Right renal pelvis (tissue), 4 donors: Measurements from ENCODE around the gene CRABP1. TPM values are rescaled to one million over a fixed set of nuclear protein-coding genes. Genes with fewer than 3 reads are reported as not detected.

Experiments
- DNase-seq, 4 donors: peaks; one replicate each; pipeline ENCODE4 v3.0.0-alpha.2; 2013; ENCODE audit warnings: low read depth in 4 of 4, low spot score in 3 of 4, missing footprints in 1 of 4
- polyA plus RNA-seq, 4 donors: library from polyadenylated mRNA; unstranded; fragments of 120-200 nt; gene quantifications; one replicate each; pipeline ENCODE4 v1.2.1, GENCODE V29; 2013; ENCODE audit not compliant: insufficient read length in 4 of 4

The CRABP1 gene
- polyA plus RNA-seq, result 10 to 100 TPM; 57.5 to 72.9 (median 60.6) TPM

DNA sequence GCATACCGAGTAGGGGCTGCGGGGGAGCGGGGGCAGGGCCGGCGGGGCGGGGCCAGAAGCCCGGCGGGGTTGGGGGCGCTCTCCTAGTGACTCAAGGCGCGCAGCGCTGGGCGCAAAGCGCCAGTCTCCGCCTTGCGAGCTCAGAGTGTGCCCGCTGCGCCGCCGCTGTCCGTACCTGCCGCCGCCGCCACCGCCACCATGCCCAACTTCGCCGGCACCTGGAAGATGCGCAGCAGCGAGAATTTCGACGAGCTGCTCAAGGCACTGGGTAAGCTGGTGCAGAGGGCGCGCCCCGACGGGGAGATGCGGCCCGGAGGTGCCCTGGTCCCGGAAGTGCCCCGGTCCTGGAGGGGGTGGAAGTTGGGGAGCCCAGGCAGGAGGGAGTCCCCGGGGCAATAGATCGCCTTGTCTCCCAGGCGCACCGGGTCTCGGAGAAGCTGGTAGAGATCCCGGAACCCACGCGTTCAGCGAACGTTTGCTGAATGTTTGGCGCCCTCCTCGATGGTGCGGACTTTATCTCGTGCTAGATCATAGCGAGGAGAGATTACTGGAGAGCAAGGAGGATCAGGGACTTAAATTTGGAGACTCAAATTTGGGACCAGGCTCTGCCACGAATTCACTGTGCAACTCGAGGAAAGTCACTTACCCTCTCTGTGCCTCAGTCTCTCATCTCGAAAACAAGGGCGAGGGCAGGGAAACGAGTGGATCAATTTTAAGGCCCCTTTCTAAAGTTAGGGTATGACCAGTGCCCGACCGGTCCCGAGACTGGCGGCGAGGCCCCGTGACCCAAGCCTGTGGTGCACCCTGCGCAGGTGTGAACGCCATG lies at the start of gene CRABP1:
Gene CRABP1, plus strand, starts transcription at position 123 of the 826 bp plus-strand sequence. Its CDS starts 76 bp downstream, at position 199.
- no peak for DNase-seq

DNA sequence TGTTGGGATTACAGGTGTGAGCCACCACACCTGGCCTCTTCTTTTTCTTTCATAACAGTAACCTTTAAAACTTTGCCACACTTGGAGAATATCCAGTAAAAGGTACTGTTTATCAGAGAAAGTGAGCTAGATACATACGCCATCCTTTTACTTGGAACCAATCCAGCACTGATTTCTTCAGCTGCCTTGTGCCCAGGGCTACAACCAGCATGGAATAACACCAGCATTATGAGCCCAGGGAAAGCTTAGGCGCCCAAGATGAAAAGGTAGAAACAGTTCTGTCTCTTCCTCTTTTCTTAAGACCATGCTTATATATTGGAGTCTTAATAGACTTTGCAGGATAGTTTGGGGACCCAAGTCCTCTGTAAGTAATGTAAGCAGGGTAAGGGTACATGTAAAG lies 49.1 kb upstream of the CRABP1 start:
- DNase-seq, result no peak

DNA sequence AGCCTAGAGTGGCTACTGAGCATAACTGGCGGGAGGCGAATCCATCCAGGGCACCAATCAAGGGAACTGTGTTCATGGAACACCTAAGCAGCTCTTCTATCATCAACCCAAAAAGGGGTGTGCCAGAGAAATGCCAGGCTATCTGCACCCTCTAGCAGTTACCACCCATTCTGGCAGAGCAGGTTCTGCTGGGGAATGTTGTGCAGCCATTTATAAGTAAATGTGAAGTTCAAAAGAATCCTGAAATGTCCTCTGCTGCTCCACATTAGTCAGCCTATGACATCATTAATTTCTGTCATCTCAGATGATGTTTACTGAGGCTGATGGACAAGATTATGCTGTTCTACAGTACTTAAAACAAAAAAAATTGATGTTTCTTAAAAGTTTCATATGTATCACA lies 48.5 kb upstream of the CRABP1 start:
- no peak for DNase-seq

DNA sequence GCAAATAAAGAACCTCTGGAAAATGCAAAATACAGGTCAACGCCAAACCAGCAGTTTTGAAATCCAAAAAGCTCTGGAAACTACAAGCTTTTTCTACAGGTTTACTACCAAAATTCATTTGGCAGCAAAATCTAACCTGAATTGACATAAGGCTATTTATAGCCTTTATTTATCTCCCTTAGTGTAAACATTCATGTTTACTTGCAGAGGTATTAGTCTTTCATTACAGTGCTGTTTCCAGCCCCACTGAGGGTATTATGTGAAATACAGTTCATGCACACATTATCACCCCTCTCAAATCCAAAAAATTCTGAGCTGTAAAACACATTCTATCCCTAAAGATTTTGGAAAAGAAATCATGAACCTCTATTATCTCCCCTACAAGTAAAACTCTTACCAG lies 47.9 kb upstream of the CRABP1 start:
- no peak for DNase-seq

DNA sequence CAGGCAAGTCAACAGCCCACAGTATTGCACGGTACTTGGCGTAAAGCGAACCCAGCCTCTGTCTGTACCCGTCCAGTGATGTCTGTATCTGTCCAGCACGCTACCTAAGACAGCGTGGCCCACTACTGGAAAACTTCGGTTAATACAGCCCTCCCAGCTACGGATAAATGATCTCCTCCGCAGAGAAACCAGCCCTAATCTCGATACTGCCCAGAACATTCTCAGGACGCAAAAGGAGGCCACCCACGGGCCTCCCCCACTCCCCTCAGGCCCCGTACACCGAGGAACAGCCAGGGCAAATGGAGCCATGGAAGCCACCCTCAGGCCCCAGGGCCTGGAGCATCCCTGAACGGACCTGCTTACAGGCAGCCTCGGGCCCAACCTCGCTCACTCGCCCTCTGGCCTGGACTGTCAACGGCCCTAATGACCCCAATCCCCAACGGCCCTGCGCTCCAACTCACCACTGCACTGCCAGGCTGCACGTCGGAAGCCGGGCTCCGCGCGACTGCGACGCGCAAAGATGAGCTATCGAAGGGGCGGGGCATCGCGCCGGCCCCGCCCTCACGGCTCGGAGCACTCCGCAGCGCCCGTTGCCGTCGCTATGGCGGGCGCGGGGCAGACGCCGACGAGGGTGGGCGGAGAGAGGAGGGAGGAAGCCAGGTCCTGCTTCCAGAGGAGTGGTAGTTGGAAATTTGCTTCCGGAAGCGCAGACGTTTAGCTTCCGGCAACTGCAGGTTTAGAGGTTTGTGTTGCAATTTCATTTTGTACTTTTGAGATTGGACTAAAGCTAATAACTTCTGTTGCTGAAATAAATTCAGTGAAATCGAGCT lies 40.8 kb upstream of the CRABP1 start, which contains the start of gene SKIC8:
Gene SKIC8, minus strand, starts transcription at position 509 of the 830 bp plus-strand sequence. CDS start 3,923 bp downstream, outside the sequence.
- DNase-seq, result peak; percentile 82 to 91 (median 86)

DNA sequence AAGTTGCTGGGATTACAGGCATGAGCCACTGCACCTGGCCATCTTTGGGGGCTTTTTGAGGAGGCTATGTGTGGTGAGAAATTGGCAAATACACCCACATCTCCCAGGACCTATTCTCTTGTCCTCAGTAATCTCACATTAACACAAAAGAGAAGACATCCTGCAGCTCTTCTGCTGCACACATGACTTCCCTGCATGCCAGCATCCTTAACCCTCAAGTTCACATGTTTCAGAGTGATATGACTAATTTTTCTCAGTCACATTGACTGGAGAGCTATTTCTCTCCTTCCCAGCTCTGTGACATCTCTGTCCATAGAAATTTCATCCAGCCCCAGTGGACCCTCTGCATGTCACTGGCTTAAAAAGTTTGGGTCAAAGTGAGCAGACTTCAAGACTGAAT lies 38.8 kb upstream of the CRABP1 start:
- no peak for DNase-seq

DNA sequence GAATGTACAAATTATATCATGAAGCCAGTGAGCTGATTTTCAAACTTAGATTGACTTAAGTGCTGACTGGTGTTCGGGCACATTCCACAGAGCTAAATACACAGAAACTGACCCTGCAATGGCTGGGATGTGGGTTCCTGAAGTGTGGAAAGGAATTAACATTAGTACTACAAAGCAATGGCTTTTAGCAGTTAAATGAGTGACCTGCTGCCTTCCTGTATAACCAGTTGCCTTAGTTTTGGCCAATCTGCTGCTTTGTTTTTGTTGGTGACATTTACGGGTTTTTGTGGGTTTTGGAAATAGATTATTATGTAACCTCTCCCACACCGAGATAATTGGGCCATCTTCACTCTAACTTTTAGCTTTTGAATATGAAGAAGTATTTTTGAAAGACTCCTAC lies 38.3 kb upstream of the CRABP1 start:
- no peak for DNase-seq

DNA sequence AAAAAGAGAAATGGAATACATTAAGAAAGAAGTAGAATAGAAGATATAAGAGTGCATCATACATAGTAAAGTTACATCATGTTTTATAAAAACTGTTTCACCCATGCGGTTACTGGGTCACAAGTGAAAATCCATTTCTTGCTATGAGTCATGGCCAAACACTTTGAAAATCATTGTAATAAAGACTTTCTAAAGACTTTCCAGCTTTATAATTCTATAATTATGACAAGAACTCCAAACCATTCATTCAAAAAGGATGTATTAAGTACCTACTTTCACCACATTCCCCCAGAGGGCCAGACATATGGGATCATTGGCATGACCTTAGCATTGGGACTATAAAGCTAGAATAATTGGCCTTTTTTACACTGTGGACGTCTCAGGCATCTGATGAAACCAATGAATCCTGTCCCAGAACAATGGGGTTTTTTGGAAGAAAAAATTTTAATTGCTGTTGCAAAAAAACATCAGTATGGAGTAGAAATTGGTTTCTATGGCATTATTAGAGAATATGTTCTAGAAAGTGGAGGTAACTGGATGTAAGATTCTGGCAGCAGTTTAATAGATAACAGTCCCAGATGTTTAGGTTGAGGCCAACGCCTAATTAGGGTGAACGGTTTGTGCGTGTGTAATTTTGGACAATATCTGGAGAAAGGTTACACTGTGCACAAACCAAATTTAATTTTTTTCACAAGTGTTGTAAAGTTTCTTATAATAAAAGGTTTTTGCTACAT lies 37.4 kb upstream of the CRABP1 start:
- no peak for DNase-seq

DNA sequence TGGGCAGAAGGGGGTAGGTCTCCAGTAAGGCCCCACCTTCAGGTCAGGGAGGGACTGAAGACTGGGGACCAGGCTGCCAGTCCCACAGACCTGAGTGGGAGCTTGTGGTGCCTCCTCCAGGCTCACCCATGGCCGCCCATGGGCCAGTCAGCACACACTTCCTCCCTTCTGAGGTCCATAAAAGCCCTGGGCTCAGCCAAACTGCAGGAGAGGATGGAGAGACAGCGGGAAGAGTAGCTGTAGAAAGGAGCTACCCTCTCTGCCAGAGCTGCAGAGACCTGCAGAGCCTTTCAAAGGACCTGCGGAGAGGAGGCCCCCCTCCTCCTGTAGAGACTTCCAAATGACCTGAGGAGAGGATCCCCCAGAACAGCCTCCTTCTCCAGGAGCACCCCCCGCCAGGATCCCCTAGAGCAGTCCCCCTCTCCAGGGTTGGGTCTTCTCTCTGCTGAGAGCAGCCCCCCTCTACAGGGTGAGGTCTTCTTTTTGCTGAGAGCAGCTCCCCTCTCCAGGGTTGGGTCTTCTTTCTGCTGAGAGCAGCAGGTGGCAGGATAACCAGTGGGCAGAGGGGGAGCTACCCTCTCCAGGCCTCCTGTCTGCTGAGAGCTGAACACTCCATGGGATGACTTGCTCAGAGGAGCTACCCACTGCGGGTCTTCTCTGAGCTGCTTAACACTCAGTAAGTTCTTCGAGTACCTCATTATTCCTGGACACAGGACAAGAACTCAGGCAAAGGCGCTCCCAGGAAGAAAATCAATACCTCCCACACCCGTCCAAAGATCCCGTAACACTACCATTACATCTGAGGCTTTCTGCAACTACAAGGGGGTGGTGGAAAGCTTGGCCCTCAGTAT lies 35.7 kb upstream of the CRABP1 start:
- no peak for DNase-seq

DNA sequence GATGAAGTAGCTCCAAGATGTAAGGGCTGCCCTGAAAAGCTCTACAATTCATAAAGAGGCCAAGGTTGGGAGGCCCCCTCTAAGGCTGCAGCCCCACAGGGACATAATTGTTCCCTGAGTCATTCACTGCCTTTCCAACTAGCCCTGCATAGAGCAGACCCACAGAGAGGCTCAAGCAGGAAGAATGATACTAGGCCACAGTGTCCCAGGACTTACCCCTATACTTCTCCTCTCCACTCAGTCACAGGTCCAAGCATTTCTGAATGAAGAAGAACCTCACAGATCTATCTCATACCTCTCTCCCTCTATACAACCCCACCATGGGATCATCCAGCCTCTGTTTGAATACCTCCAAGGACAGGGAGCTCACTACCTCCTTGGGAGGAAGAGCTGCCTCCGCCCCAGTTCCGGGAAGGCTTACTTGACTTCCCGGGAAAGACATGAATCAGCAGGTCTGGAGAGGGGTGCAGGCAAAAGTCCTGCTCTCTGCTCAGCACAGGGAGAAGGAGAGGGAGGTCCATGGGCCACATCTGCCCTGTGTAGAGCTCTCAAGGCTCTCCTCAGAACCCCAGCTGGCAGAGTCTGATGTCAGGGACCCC lies 33.9 kb upstream of the CRABP1 start:
- no peak for DNase-seq

DNA sequence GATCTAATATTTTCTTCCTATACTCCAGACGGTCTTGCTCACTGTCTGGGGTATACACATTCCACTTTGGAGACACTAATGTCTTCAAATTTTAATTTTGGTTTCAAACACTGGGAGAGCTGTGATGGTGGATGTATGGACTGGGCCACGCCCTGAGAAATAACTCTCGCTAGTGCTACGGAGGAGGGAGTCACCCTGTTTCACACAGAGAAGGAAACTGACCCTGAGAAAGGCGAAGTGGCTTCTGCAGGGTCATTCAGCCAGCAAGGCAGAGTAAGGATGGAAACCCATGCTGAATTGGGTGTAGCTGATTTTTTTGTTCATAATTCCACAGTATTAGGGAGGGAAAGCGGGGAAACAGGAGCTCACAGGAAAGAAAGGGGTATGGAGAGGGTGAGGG lies 32.2 kb upstream of the CRABP1 start:
- no peak for DNase-seq

DNA sequence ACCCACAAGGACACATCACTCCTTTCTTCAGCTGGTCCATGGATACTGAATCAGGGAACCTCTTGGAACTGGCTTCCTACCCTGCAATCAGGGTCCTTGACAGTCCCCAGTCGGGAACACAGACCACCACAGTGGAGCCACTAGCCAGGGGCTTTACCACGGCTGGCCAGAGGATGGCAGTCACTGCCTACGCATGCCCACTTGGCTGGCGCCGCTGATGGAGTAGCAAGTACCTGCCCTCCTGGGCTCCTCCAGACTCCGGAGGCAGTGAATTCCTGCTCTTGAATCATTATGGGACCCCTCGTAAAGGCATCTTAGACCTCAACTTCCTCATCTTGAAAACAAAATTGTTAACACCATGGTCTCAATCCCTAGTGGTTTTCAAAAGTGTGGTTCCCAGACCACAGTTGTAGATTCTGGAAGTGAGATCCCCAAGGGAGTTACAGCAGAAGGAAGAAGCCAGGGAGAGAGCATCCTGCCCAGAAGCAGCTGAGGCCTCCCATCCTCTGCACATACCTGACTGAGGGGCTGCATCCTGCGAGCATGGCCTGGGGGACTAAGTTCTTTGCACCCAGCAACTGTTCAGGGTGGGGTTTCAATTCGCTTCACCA lies 31.6 kb upstream of the CRABP1 start:
- DNase-seq, result peak in 3 of 4 donors; percentile 38 to 55 (median 46)

DNA sequence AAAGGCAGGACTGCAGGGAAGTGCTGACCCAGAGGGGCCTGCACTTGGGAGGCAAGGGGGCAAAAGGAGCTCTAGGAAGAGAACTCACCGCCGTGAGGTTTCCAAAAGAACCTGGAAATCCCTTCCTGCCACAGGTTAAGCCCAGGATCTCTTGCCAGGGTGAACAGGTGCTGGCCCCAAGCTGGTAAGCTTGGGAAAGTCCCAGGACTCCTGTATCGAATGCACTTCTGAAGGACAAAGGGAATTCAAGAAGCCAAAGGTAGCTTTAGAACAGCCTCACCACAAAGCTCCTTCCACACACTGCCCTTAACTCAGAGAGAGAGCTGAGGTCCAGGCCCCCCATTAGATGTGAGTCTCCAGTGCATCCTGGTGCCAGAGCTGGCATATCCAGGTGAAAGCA lies 28.9 kb upstream of the CRABP1 start:
- no peak for DNase-seq

DNA sequence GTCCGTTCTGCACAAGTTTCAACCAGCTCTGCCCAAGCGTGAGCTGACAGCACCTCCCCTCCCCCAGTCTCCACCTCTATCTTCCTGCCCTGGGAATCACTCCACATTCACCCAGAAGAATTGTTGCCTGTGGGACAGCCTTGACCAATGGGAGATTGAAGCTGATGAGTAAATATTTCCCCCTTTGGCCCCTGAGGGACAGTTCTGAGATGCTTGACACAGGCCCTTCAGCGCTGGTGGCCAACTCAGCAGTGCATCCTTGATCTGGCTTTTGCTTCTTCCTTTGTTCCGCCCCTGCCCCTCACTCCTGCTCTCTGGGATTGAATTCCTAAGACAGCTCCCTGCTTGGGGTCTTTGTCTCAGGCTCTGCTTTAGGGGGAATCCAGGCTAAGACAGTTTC lies 27.6 kb upstream of the CRABP1 start:
- DNase-seq, result no peak

DNA sequence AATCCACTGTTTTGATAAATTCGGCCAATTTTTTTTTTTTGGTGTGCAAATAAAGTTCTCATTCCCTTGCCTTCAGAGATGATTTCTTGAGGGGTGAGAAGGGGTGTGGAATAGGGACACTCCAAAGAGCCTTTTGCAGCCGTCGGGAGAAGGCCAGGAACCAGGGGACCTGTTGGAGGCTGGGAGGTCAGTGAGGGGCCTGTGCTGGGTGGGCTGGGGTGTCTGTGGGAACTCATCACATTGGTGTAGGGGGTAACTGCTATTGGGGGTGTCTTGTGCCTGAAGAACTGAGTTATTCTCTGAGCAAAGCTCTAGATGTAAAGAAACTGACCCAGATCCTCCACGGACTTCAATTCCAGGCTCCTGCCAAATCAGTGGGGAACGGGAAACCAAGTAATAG lies 27.2 kb upstream of the CRABP1 start:
- no peak for DNase-seq

DNA sequence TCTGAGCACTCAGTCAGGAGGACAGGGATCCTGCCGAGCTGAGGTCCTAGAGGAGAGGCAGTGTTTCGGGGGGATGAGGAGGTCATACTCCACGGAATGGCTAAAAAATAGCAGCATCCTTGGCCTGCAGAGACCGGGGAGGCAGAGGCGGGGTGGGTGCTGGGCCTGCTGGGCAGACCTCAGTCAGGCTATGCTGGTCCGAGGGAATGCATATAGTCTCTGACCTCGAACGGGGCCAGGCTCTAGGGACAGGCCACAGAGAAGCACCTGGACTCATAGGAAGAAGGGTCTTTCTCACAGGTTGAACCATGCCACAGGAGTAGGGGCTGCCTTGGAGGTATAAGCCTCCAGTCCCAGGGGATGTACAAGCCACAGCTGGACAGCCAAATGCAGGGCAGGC lies 26.8 kb upstream of the CRABP1 start:
- no peak for DNase-seq

DNA sequence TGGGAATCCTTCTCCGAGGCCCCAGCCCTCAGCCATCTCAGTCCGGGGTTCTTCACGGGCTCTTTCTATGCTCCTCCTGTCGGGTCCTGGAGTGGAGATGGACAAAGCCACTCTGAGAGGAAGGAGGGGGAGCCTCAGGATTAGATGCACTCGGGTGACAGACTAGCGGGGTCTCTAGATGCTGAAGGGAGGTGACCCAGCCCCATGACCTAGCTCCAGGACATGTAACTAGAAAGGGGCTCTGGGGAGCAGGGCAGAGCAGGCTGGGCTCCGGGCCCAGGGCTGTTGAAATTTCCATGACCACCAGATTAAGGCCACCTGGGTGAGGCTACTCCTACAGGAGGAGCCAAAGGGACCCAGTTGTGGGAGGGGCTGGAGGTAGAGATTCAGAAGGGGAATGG lies 26.0 kb upstream of the CRABP1 start:
- no peak for DNase-seq

DNA sequence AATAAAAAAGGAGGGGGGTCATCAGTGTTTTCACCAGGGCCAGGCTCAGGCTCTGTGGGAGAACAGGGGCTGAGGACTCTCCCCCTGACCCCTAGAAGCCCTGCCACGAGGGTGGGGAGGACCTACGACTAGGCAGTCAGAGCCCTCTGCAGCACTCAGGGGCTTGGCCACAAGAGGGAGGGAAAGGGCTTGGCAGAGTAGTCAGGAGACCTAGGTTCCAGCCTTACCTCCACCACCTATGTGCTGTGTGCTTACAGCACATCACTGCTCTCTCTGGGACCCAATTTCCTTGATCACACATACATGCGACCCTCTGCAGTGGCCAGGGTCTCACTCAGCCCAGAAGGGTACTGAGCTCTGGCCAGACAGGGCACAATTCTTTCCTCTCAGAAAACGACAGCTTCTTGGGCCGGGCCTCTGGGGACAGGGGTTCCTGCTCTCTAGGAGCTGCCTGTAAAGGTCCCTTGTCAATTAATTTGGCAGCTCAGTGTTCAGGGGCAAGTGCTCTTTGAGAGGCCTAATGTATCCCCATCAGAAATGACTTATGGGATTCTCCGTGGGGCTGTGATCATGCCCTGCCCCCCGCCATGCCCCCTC lies 24.4 kb upstream of the CRABP1 start:
- no peak for DNase-seq
